ENCODE measurements around the gene SVIL.
"Not testable (repeated sequence)": the region's sequence is repeated elsewhere in the genome, so short reads cannot be mapped to it uniquely, and the experiment has no call there.

Gene SVIL

GRCh38 chr10:29535778-29536453 lies 98.9 kb downstream of the SVIL start:
- no peak for DNase-seq

GRCh38 chr10:29535012-29535777 lies 99.6 kb downstream of the SVIL start:
- no peak for DNase-seq

GRCh38 chr10:29534590-29534989 lies 100.2 kb downstream of the SVIL start:
- no peak for DNase-seq

GRCh38 chr10:29533696-29534285 lies 101.0 kb downstream of the SVIL start:
- DNase-seq, result no peak

- no peak for DNase-seq
These were observed 101.7 kb downstream of the SVIL start for GRCh38 chr10:29533046-29533445.

GRCh38 chr10:29532256-29532878 lies 102.4 kb downstream of the SVIL start:
- no peak for DNase-seq

- DNase-seq, result no peak
These were observed 104.4 kb downstream of the SVIL start for GRCh38 chr10:29530112-29530976.

- DNase-seq, result no peak
These were observed 105.6 kb downstream of the SVIL start for GRCh38 chr10:29529146-29529545.

- no peak for DNase-seq
These were observed 109.0 kb downstream of the SVIL start for GRCh38 chr10:29525762-29526161.

- DNase-seq, result no peak
These were observed 110.1 kb downstream of the SVIL start for GRCh38 chr10:29524720-29525119.

- no peak for DNase-seq
These were observed 110.5 kb downstream of the SVIL start for GRCh38 chr10:29524294-29524693.

- DNase-seq, result no peak
These were observed 111.9 kb downstream of the SVIL start for GRCh38 chr10:29522918-29523317.

- no peak for DNase-seq
These were observed 112.5 kb downstream of the SVIL start for GRCh38 chr10:29522061-29522855.

- no peak for DNase-seq
These were observed 115.1 kb downstream of the SVIL start for GRCh38 chr10:29519659-29520058.

GRCh38 chr10:29517352-29517923 lies 117.3 kb downstream of the SVIL start:
- no peak for DNase-seq

GRCh38 chr10:29516309-29516932 lies 118.3 kb downstream of the SVIL start:
- DNase-seq, result not testable (repeated sequence)

GRCh38 chr10:29515879-29516278 lies 118.9 kb downstream of the SVIL start:
- not testable (repeated sequence) for DNase-seq

- DNase-seq, result not testable (repeated sequence)
These were observed 119.7 kb downstream of the SVIL start for GRCh38 chr10:29515104-29515503.

GRCh38 chr10:29514306-29514705 lies 120.5 kb downstream of the SVIL start:
- no peak for DNase-seq

- no peak for DNase-seq
These were observed 122.3 kb downstream of the SVIL start for GRCh38 chr10:29512425-29512974.

- not testable (repeated sequence) for DNase-seq
These were observed 123.0 kb downstream of the SVIL start for GRCh38 chr10:29511806-29512205.
